ENCODE measurements around the gene GPR152. TPM values are rescaled to one million over a fixed set of nuclear protein-coding genes. Genes with fewer than 3 reads are reported as not detected.
"Not testable (repeated sequence)": the region's sequence is repeated elsewhere in the genome, so short reads cannot be mapped to it uniquely, and the experiment has no call there.

Gene GPR152
- total RNA-seq, 1 donor from 2014 or later: not detected

DNA sequence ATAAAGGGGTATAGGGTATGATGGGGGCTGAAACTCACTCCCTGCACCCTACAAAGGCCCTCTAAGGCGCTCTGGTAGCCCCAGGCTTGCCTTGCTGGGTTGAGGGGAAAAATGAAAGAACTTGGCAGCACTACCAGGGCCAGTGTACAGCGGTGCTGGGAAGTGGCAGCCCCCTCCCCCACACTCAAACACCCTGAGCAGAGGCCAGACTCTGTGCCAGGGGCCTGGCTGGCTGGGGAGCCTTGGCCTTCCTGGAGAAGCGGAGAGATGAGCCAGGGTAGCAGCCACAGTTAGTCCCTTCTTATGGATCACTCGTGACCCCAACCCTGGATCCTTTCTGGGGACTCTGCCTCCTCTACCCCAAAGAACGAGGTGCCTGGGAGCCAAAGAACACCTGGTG is 13.8 kb upstream of the GPR152 start:
- DNase-seq (ENCODE audit: low spot score): no peak

DNA sequence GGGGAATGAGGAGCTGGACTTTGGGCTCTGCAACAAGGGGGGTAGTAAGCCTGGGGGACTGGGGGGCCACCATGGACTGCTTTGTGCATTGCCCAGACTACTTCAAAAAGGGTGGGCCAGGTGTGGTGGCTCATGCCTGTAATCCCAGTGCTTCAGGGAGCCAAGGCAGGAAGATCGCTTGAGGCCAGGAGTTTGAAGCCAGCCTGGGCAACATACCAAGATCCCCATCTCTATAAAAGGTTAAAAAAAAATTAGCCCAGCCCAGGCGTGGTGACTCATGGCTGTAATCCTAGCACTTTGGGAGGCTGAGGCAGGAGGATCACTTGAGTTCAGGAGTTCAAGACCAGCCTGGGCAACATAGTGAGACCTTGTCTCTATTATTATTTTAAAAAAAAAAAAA is 13.0 kb upstream of the GPR152 start:
- DNase-seq (ENCODE audit: low spot score): not testable (repeated sequence)

DNA sequence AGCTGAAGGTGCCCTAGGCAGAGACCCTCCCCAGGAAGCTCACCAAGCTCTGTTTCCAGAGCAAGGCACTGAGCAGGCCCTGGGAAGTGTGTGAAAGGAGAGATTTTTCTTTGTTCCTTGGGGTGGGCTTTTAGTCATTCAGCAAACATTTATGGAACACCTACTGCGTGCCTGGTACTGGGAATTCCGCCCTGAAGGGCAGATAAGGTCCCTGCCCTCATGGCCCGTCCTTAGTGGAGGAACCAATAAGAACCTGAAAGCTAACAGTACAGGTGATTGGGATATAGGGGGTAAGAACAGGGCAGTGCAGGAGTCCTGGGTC is 12.6 kb upstream of the GPR152 start:
- no peak for DNase-seq (ENCODE audit: low spot score)

DNA sequence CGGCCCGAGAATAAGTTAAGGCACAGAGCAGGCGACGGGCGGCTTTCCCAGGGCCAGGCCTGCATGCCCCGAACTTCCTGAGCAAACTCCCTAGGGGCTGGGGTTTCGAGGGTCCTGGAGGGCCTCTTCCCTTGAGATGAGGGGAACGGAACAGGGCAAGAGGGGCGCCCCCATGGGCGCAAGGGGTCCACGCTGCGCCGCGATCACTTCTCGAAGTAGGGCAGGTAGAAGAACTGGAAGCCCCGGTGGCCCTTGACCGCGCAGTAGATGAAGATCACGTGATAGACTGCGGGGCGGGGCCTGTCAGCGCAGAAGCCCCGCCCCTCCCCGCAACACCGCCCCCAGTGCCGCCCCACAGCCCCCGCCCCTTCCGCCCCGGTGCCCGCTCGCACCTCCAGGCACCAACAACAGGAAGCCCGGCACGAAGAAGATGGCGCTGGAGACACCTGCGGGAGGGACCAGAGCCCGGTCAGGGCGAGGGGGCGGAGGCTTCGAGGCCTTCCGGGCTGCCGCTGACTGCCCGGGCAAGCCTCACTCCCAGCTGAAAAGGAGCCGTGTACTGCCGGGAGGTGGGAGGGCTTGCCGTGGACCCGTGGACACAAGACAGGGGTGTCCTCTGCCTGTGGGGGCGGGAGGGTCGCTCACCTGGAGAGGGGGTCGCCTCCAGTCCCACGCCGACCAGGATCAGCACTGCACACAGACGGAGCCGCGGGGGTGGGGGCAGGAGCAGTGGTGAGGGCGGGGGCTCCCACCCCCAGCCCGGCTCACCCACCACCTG is 12.1 kb upstream of the GPR152 start:
- DNase-seq (ENCODE audit: low spot score): peak; percentile 69

DNA sequence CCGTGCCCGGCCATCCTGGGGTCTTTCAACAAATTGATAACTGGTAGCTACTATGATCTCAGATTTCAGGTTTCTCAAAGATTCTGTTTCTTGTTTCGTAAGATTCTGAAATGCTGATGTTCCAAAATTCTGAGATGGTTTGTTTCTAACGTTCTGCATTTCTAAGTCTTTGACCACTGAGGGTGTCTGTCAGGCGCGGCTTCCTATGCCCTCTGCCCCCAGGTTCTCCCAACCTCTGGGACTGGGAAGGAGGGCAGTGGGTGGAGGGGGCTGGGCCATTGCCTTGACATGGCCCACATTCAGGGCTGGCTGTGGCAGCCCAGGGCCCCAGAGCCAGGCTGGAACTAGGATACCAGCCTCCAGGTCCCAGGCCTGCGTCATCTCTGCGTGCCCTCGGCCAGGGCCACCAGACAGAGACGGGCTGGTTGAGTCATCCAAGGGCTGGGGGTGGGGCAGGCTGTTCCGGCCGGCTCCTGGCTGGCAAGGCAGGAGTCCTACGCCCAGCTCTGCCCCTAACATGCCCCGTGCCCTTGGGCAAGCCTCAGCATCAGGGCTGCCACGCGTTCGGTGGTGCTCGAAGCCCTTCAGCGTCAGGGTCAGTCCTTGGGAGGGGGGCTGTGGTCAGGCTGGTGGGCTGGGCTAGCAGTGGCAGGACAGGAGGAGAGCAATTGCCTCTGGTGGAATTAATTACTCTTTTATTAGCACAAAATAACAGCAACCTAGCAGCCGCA is 11.3 kb upstream of the GPR152 start:
- no peak for DNase-seq (ENCODE audit: low spot score)

DNA sequence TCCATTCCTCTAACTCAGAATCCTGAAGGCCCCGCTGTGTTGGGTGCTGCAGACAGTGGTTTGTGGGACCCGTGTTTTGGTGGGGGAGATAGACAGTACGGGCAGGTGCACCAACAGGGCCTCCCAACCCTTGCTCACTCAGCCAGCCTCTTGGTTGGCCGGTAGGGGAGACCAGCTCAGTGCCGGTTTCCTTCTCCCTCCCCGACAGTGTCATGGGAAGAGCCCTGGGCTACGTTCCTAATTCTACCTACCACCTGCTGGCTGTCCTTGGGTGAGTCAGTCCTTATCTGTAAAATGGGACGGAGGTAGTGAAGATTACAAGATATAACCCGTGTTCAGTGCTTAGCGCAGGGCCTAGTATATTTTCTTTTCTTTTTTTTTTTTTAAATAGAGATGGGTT is 10.7 kb upstream of the GPR152 start:
- no peak for DNase-seq (ENCODE audit: low spot score)

DNA sequence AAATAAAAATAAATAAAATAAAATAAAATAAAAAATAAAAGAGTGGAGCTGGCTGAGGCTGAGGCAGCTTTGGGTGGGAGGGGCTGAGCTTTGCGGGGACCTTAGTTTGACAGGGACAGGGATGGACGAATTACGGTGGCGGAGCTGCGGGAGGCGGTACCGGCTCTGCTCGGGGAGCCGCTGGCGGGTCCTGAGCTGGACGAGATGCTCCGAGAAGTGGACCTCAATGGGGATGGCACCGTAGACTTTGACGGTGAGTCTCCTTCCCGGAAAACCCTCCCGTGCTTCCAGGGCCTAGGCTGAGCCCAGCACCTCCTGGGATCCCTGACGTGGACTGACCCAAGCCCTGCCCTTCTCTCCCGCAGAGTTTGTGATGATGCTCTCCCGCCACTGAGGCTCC is 5.7 kb upstream of the GPR152 start:
- no peak for DNase-seq (ENCODE audit: low spot score)

DNA sequence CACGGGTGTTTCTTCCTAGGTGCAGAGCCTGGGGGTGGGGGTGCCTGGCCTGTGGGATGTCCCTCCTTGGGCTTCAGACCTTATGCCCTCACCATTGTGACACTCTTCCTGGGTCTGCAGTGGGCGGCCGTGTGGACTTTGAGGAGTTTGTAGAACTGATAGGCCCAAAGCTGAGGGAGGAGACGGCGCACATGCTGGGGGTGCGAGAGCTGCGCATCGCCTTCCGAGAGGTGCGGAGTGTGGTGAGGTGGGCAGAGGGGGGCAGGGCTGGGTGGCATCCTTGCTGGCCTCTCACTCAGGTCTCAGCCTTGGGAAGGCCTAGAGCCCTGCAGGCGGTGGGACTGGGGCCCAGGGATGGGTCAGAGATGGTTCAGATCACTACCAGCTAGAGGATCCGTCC is 4.9 kb upstream of the GPR152 start:
- no peak for DNase-seq (ENCODE audit: low spot score)

DNA sequence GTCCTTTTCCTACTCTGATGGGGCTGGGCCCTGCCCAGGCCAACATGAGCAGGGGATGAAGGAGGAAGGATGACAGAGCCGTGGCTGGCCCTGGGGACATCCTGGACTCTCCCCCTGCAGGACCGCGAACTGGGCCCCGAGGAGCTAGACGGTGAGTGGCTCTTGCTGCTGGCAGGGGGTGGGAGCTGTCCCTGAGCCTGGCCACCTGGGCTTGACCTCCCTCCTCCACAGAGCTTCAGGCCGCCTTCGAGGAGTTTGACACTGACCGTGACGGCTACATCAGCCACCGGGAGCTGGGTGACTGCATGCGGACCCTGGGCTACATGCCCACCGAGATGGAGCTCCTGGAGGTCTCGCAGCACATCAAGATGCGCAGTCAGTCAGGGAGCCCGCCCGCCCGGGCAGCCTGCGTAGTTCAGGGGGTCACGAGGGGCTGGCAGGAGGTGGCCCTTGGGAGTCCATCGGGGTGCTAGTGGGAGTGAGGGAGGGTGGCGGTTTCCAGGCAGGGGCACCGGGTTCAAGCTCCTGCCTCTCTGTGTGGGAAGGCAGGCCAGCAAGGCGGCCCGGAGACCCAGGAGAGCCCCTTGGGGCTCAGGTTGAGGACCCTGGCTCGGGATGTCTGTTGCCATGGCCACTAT is 3.7 kb upstream of the GPR152 start:
- DNase-seq (ENCODE audit: low spot score): no peak

DNA sequence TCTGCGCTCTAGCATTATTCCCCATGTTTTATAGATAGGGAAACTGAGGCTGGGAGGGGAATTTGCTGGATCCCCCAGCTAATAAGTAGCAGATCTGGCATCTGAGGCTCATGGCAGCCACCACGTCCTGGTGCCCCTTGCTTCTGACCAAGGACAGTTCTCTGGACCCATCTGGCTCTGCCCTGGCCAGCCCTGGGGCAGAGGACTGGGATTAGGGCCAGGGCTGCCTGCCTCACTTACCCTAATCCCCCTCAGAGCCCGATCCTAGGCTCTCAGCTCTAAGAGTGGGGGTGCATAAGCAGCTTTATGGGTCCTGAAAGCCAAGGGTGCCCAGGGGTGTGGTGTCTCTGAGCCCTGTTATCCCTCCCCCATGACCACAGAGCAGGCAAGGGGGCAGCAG is 2.5 kb upstream of the GPR152 start, which contains the start of gene CABP4:
Gene CABP4 (plus strand): TSS at position 301 of the 400 bp plus-strand sequence. CDS start 70 bp downstream, at position 371.
- no peak for DNase-seq (ENCODE audit: low spot score)

DNA sequence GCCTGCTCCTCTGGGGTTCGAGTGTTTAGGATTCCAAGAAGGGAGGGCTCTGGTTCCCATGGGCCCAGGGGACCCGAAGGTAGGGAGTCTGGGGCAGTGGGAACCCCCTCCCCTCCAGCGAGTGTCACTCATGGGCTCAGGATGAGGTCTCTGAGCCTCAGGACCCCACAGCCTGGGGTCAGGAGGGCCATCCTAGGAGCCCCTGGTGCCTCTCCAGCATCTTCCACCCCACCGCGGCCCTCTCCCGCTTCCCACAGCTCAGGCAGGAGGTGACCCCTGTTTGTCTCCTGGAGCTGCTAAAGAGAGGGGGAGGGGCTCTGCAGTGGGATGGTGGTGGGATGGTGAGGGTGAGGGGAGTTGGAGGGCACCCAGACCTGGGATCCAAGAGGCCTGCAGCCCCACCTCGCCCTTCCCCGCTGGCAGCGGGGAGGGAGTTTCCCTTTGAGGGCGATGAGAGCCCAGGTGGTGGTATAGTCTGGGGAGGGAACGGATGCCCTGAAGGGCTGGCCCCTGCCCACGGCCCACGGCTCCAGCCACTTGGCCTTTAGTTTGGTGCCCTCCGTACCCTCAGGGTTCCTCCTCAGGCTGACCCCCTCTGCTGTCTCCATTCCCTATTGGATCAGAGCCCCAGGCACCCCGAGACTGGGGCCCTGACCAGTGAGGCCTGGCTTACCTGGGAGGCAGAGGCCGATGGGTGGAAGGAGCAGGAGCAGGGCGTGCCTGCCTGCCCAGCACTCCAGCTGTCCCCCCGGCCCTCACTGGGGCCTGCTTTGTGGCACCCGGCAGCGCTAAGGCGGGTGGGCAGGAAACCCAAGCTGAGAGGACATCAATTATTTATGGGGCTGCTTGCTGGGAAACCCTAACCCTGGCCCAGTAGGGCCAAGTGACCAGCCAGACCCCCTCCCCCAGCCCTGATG is 1.5 kb upstream of the GPR152 start:
- no peak for DNase-seq (ENCODE audit: low spot score)

DNA sequence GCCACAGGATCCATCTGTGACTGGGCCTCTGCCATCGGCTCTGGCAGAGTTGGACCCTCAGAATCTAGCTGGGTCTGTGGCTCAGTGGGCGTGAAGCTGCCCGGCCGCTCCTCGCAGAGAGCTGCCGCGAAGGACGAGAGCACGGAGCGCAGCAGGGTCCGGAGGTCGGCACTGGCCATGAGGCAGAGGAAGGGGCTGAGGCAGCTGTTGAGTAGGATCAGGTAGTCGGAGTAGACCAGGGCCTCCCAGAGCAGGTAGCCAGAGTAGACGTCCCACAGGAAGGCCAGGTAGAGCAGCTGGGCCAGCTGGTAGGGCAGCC is 912 bp downstream of the GPR152 start:
- no peak for DNase-seq (ENCODE audit: low spot score)

DNA sequence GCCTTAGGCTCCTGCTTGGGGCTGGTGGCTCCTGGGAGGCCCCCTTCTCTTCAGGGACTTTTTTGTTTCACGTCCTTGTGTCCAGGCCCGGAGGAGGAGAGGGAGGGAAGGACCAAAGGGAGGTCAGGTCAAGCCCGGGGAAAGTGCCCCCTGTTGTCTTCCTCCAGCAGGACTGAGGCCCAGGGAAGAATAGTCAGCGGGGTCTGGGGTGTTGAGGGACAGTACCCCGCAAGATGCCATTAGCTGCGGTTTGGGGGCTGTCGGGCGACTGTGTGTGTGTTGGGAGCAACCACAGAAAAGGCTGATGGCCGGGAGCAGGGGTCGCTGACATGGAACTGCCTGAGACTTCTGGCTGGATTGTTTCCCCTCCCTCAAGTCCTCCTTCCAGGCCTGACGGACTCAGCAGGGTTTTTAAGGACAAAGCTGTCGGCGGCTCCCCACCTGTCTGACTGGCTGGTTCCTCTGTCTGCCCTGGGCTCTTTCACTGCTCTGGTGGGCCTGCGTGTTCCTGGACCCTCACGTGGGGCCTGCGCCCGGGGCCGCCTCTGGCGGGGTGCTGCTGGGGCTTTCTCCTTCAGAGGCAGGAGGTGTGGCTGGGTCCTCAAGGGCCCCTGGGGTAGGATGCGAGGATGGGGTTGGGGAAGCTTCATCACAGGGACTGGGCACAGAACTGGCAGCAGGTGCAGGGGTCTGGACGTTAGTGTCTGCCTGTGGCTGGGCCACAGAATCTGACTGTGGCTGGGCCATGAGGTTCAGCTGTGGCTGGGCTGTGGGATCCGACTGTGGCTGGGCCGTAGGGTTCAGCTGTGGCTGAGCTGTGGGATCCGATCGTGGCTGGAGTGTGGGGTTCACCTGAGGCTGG is 1.5 kb downstream of the GPR152 start:
- DNase-seq (ENCODE audit: low spot score): no peak

DNA sequence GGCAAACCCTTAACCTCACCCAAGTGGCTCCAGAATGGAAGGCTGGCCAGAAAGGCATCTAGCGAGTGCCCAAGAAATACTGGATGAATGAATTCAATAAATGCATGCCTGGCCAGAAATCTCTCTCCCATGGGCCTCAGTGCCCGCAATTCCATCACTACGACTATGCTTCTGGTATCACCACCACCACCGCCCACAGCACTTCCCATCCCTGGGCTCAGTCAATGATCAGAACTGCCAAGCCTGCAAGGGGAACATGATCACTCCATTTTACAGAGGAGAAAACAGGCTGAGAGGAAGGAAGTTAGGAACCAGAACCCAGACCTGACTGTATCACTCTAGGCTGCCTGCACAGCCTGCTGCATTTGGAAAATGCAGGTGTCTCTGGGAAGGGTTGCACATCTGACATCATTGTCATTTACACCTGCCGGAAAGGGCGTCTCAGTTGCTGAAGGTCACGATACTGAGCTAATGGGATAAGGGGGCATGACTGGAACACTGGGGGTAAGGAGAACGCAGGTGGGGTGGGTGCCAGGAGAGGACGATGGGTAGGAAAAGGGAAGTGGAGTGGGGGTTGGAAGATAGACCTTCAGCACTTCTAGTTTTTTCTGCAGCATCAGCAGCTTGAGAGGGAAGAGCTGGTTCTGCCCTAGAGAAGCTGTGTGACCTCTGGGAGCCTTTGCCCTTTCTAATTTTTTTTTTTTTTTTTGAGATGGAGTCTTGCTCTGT is 3.2 kb downstream of the GPR152 start:
- DNase-seq (ENCODE audit: low spot score): peak; percentile 20

DNA sequence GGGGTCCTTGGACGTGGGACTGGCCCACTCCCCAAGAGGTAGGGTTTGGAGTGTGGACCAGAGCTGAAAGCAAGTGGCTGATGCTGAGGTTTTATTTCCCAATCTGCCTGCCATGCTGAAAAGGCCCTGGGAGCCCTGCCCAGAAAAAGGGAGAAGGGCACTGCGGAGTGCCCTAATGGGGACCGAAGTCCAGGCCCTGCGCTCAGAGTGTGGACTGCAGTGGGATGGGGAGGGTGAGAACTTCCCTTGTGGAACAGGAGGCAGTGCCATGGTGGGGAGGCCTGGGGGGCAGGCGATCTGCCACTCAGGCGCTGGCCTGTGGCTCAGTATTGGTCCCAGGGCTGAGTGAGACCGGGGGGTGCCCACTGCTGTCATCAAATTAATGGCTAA is 4.3 kb downstream of the GPR152 start:
- DNase-seq (ENCODE audit: low spot score): no peak

DNA sequence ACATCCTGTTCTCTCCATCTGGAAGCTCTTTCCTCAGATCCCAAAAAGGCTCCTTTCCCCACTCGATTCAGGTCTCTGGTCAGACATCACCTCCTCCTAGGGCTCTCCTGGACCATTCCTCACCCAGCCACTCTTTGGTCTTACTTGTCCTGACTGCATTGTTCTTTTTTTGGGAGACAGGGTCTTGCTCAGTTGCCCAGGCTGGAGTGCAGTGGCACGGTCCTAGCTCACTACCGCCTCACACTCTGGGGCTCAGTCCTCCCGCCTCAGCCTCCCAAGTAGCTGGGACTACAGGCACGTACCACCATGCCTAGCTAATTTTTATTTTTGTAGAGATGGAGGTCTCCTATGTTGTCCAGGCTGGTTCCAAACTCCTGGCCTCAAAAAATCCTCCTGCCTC is 7.0 kb downstream of the GPR152 start:
- no peak for DNase-seq (ENCODE audit: low spot score)

DNA sequence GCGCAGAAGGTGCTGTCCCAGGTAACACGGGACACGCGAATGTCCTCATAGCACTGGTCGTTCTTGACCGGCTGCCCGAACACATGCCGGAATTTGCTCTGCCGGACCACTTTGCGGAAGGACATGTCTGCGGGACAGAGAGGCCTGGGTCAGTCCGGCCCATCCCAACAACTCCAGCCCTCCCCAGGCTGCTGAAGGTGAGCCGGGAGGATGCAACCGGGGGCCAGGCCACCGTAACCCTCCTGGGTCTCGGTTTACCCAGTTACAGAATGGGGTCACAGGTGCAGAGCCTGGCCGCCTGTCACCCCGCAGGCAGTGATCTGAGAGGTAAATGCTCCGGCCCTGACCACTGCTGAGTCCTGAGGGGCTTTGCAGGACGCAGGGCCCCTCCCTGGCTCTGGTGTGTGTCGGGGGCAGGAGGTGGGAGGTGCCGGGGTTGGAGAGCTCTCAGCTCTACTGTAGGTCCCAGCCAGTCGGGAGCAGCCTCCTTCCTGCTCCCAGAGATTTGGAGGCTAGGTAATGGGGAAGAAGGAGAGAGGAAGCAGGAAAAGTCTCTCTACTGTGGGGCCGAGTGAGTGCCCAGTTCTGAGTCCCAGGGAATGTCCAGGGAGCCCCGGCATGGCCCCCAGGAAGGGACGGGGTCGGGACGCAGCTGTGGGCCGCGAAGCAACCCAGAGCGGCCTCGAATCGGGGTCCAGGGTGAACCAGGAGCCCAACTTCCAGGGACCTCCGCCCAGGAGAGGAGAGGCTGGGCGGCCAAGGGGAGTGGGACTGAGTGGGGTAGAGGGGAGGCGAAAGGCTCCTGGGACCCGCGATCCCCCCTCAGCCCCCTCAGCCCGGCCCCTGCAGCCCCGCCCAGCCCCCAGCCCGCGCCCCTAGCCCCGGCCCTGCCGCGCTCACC is 9.8 kb downstream of the GPR152 start:
- no peak for DNase-seq (ENCODE audit: low spot score)

DNA sequence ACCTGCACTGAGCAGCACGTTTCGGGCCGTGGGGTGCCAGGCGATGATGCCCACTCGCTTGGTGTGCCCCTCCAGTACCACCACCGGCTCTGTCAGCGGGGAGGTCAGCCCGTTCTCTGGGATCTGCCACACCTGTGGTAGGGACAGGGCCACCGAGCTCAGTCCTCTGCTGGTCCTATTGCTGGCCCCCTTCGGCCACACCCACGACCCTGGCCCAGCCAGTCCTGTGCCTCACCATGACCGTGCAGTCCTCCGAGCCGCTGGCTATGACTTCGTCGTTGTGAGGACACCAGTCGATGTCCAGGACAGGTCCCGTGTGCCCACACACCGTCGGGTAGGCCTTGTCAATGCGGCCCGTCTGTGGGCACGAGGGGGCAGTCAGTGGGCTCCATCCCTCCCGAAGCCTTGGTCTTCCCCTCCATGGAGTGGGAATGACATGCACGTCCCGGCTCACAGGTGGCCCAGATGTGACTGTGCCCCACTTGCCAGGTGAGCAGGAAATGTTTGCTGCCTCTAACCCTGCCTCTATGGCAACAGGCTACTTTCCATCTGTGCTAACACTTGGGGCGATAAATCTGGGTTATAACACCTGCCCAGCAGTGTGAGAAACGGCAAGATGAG is 10.7 kb downstream of the GPR152 start:
- DNase-seq (ENCODE audit: low spot score): no peak

DNA sequence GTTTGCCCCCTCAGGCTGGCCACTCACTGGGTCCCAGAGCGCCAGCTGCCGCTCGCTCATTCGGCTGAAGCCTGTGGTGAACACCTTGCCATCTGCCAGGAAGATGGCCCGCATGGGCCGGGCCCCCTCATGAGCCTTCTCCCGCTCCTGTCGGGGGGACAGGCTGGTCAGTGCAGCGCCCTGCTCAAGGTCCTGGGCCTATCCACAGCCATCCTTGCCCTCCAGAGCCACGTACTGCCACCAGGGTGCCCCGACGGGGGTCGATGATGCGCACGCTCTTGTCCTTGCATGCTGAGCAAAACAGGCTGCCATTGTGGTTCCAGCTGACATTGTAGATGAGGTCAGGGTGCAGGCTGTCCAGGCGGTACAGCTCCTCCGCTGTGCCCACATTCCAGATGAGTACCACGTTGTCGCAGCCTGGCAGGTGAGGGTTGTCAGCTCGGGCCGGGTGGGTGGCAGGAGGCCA is 11.4 kb downstream of the GPR152 start:
- DNase-seq (ENCODE audit: low spot score): no peak

Data from umbilical cord (tissue), 2 donors.